H9 (cell line): ENCODE results near the gene NRXN3. TPM values are rescaled to one million over a fixed set of nuclear protein-coding genes. Genes with fewer than 3 reads are reported as not detected.

Source experiments
- DNase-seq: peaks from one replicate; pipeline ENCODE4 v3.0.0-alpha.2; 2017
- H2AFZ ChIP-seq: one replicate; pipeline ENCODE4 v1.6.1; 2013; ENCODE audit warnings: mild to moderate bottlenecking, low read length, control low read depth, moderate library complexity
- H2AK5ac ChIP-seq: 2 replicates; pipeline ENCODE4 v1.6.1; 2013; ENCODE audit warnings: low read length, control low read depth, mixed read lengths; ENCODE audit not compliant: insufficient read length
- H2BK120ac ChIP-seq: one replicate; pipeline ENCODE4 v1.6.1; 2013; ENCODE audit warnings: low read depth, mild to moderate bottlenecking, low read length, control low read depth, inconsistent platforms; ENCODE audit not compliant: poor library complexity, severe bottlenecking
- H2BK12ac ChIP-seq: 2 replicates; pipeline ENCODE4 v1.6.1; 2013; ENCODE audit warnings: low read length, control low read depth, mixed read lengths, low read depth; ENCODE audit not compliant: insufficient read length
- H2BK15ac ChIP-seq: 2 replicates; pipeline ENCODE4 v1.6.1; 2013; ENCODE audit warnings: low read depth, low read length, control low read depth
- H2BK20ac ChIP-seq: one replicate; pipeline ENCODE4 v1.6.1; 2013; ENCODE audit warnings: low read depth, mild to moderate bottlenecking, low read length, control low read depth, inconsistent platforms; ENCODE audit not compliant: poor library complexity, severe bottlenecking
- H2BK5ac ChIP-seq: 2 replicates; pipeline ENCODE4 v1.6.1; 2013; ENCODE audit warnings: low read length, control low read depth, mixed read lengths; ENCODE audit not compliant: insufficient read length
- H3K14ac ChIP-seq: 2 replicates; pipeline ENCODE4 v1.6.1; 2013; ENCODE audit warnings: low read length, control low read depth; ENCODE audit not compliant: insufficient read depth
- H3K18ac ChIP-seq: 2 replicates; pipeline ENCODE4 v1.6.1; 2013; ENCODE audit warnings: low read depth, mild to moderate bottlenecking, mixed read lengths, low read length, control low read depth; ENCODE audit not compliant: insufficient read length
- H3K23ac ChIP-seq: 2 replicates; pipeline ENCODE4 v1.6.1; 2013; ENCODE audit warnings: low read length, control low read depth, mixed read lengths, low read depth; ENCODE audit not compliant: insufficient read length
- H3K23me2 ChIP-seq: 2 replicates; pipeline ENCODE4 v1.6.1; 2013; ENCODE audit warnings: low read depth, mild to moderate bottlenecking, mixed read lengths, low read length, control low read depth; ENCODE audit not compliant: insufficient read length, poor library complexity, severe bottlenecking
- H3K27ac ChIP-seq: 2 replicates; pipeline ENCODE4 v1.5.1; 2013; ENCODE audit warnings: low read length, control low read depth, mixed read lengths, low read depth; ENCODE audit not compliant: insufficient read length
- H3K27me3 ChIP-seq: 2 replicates; pipeline ENCODE4 v1.6.1; 2013; ENCODE audit warnings: low read length, control low read depth, inconsistent platforms; ENCODE audit not compliant: insufficient read depth
- H3K4ac ChIP-seq: 2 replicates; pipeline ENCODE4 v1.6.1; 2013; ENCODE audit warnings: low read depth, mild to moderate bottlenecking, control low read depth, inconsistent platforms, low read length, moderate library complexity
- H3K4me1 ChIP-seq: 2 replicates; pipeline ENCODE4 v1.6.1; 2013; ENCODE audit warnings: low read length, control low read depth, inconsistent platforms; ENCODE audit not compliant: insufficient read depth
- H3K4me2 ChIP-seq: 2 replicates; pipeline ENCODE4 v1.6.1; 2013; ENCODE audit warnings: low read length, control low read depth, mixed read lengths; ENCODE audit not compliant: insufficient read length, insufficient read depth
- H3K56ac ChIP-seq: 2 replicates; pipeline ENCODE4 v1.6.1; 2013; ENCODE audit warnings: low read depth, mild to moderate bottlenecking, mixed read lengths, low read length, control low read depth; ENCODE audit not compliant: insufficient read length
- H3K79me1 ChIP-seq: 2 replicates; pipeline ENCODE4 v1.6.1; 2013; ENCODE audit warnings: low read depth, mild to moderate bottlenecking, moderate library complexity, low read length, control low read depth, inconsistent platforms; ENCODE audit not compliant: insufficient read depth, poor library complexity, severe bottlenecking
- H3K79me2 ChIP-seq: 2 replicates; pipeline ENCODE4 v1.6.1; 2013; ENCODE audit warnings: low read length, control low read depth, inconsistent platforms; ENCODE audit not compliant: insufficient read depth
- H3K9ac ChIP-seq: 2 replicates; pipeline ENCODE4 v1.6.1; 2013; ENCODE audit warnings: low read length, control low read depth, mixed read lengths; ENCODE audit not compliant: insufficient read length; ENCODE audit errors: extremely low read depth
- H3K9me3 ChIP-seq: one replicate; pipeline ENCODE4 v1.6.1; 2013; ENCODE audit warnings: low read depth, low read length, inconsistent platforms; ENCODE audit not compliant: control insufficient read depth
- H3T11ph ChIP-seq: one replicate; pipeline ENCODE4 v1.6.1; 2013; ENCODE audit warnings: mild to moderate bottlenecking, low read length, control low read depth, inconsistent platforms
- H4K20me1 ChIP-seq: one replicate; pipeline ENCODE4 v1.6.1; 2013; ENCODE audit not compliant: control insufficient read depth, insufficient read length, insufficient read depth
- H4K5ac ChIP-seq: 2 replicates; pipeline ENCODE4 v1.6.1; 2013; ENCODE audit warnings: low read depth, mild to moderate bottlenecking, mixed read lengths, low read length, control low read depth; ENCODE audit not compliant: insufficient read length
- H4K8ac ChIP-seq: replicated peaks from 2 replicates; pipeline ENCODE4 v1.6.1; 2013; ENCODE audit warnings: low read length, control low read depth, mixed read lengths, low read depth; ENCODE audit not compliant: insufficient read length
- H4K91ac ChIP-seq: 2 replicates; pipeline ENCODE4 v1.6.1; 2013; ENCODE audit warnings: low read depth, mild to moderate bottlenecking, moderate library complexity, mixed read lengths, low read length, control low read depth; ENCODE audit not compliant: insufficient read length
- H3K27ac Mint-ChIP-seq, 3 experiments: 2 replicates in 2 of 3; 3 replicates in 1 of 3; pipeline ENCODE4 v1.8.0; 2020 to 2021; ENCODE audit warnings: mixed read lengths in 3 of 3, mild to moderate bottlenecking in 1 of 3, moderate library complexity in 1 of 3
- H3K27me3 Mint-ChIP-seq: 2 replicates; pipeline ENCODE4 v1.8.0; 2021; ENCODE audit warnings: low read depth, mild to moderate bottlenecking, moderate library complexity, mixed read lengths
- H3K36me3 Mint-ChIP-seq, 3 experiments: 2 replicates in 2 of 3; 3 replicates in 1 of 3; pipeline ENCODE4 v1.8.0; 2020 to 2021; ENCODE audit warnings: low read depth in 3 of 3, mixed read lengths in 3 of 3; ENCODE audit not compliant: insufficient read depth in 1 of 3
- H3K4me1 Mint-ChIP-seq, 2 experiments: 2 replicates each; pipeline ENCODE4 v1.8.0; 2020; ENCODE audit warnings: mixed read lengths in 2 of 2
- H3K4me3 Mint-ChIP-seq, 2 experiments: 2 replicates in 1 of 2; 3 replicates in 1 of 2; pipeline ENCODE4 v1.8.0; 2020 to 2021; ENCODE audit warnings: mild to moderate bottlenecking in 2 of 2, mixed read lengths in 2 of 2, moderate library complexity in 1 of 2
- H3K9me3 Mint-ChIP-seq, 2 experiments: 2 replicates in 1 of 2; 3 replicates in 1 of 2; pipeline ENCODE4 v1.8.0; 2020; ENCODE audit warnings: mild to moderate bottlenecking in 2 of 2, mixed read lengths in 2 of 2, moderate library complexity in 1 of 2
- CTCF ChIP-seq: fragments of 200-600 bp; sonication (generic); conservative IDR thresholded peaks from 3 replicates; pipeline ENCODE4 v1.8.0; 2021; ENCODE audit warnings: antibody characterized with exemption, mild to moderate bottlenecking
- WGBS: extraction: QIAGEN DNeasy Blood & Tissue Kit; methylation state at CpG from one replicate; pipeline ENCODE4 v1.1.7; 2013; ENCODE audit warnings: missing lambda C conversion rate, low lambda C conversion rate, mixed read lengths; ENCODE audit not compliant: insufficient read length; ENCODE audit errors: extremely low coverage; 5-methylcytosine and 5-hydroxymethylcytosine counted together
- total RNA-seq: library from RNA; stranded (reverse); gene quantifications from 2 replicates; pipeline ENCODE4 v1.2.1, GENCODE V29; 2021

Gene NRXN3
- total RNA-seq, 1 experiment from 2014 or later: 1.8 TPM

- Mint-ChIP-seq H3K4me3 (no peak overlapping the region), H3K27ac (no peak overlapping the region)
- WGBS: no CpG with 5 or more reads among the region's 1 CpG
These were observed 1745.2 kb downstream of the NRXN3 start for GRCh38 chr14:79915406-79915805.

More at GRCh38 chr14:79915406-79915805, 1745.2 kb downstream of the NRXN3 start:
- Histone ChIP-seq H3K4me1 (no peaks in the 10 kb centered on the region), H3K9ac (no peak overlapping the region), H3T11ph (no peak overlapping the region), H2BK5ac (no peak overlapping the region), H4K5ac (no peak overlapping the region), H2BK15ac (no peak overlapping the region), H3K4ac (no peak overlapping the region), H3K79me2 (no peaks in the 10 kb centered on the region), H2BK120ac (no peak overlapping the region), H3K18ac (no peak overlapping the region), H3K27ac (no peak overlapping the region), H3K56ac (no peak overlapping the region), H3K79me1 (no peaks in the 10 kb centered on the region), H2AFZ (no peak overlapping the region), H3K23me2 (no peaks in the 10 kb centered on the region), H4K8ac (no peak overlapping the region), H2AK5ac (no peak overlapping the region), H3K14ac (no peak overlapping the region), H3K9me3 (no peaks in the 10 kb centered on the region), H2BK12ac (no peak overlapping the region), H3K27me3 (no peaks in the 10 kb centered on the region), H4K20me1 (no peaks in the 10 kb centered on the region), H4K91ac (no peak overlapping the region), H2BK20ac (no peak overlapping the region), H3K4me2 (no peak overlapping the region), H3K23ac (no peak overlapping the region)
- Mint-ChIP-seq H3K27me3 (no peaks in the 10 kb centered on the region), H3K4me1 (no peaks in the 10 kb centered on the region), H3K36me3 (peaks cover 0 to 4% (median 0%) of the 10 kb centered on the region in 3 experiments; a peak in 2 of 7 replicates), H3K9me3 (peaks cover 0 to 3% of the 10 kb centered on the region in 2 experiments; a peak in 1 of 5 replicates)
- DNase-seq: no peak
- no peak for TF ChIP-seq CTCF
